BJ (cell line): ENCODE measurements around the gene SOX11. TPM values are rescaled to one million over a fixed set of nuclear protein-coding genes. Genes with fewer than 3 reads are reported as not detected.

Experiments
- CTCF ChIA-PET: fragments of 350-600 bp; formaldehyde crosslinking; extraction: SDS; loops from one replicate; lab custom pipeline; 2021; ENCODE audit warnings: antibody characterized with exemption, inconsistent platforms; lab: Yijun Ruan, JAX
- POLR2A ChIA-PET: fragments of 300-600 bp; sonication (Branson Sonifier 250); formaldehyde crosslinking; extraction: SDS; loops from one replicate; lab custom pipeline; 2021; ENCODE audit warnings: antibody characterized with exemption; lab: Charles Lee
- DNase-seq: peaks from one replicate; pipeline ENCODE4 v3.0.0-alpha.2; 2011; ENCODE audit warnings: low read depth
- H3K27me3 ChIP-seq: 2 replicates; pipeline ENCODE4 v1.6.0; 2011; ENCODE audit warnings: low read length; ENCODE audit not compliant: control insufficient read depth, insufficient read depth
- H3K36me3 ChIP-seq: 2 replicates; pipeline ENCODE4 v1.5.1; 2011; ENCODE audit warnings: low read length; ENCODE audit not compliant: control insufficient read depth, insufficient read depth
- H3K4me3 ChIP-seq: 2 replicates; pipeline ENCODE4 v1.5.1; 2011; ENCODE audit warnings: low read depth, mild to moderate bottlenecking, control low read depth, low read length
- CTCF ChIP-seq: IDR thresholded peaks from 2 replicates; pipeline ENCODE4 v1.5.1; 2011; ENCODE audit warnings: low read depth, mild to moderate bottlenecking, control low read depth, inconsistent platforms, low read length, moderate library complexity; ENCODE audit not compliant: insufficient read depth
- polyA plus RNA-seq: library from polyadenylated mRNA; depleted of rRNA; stranded (reverse); fragments of >200 nt; gene quantifications from 2 replicates; pipeline ENCODE4 v1.2.3, GENCODE V29; 2011

SOX11 gene
- polyA plus RNA-seq, 1 experiment: 0.40 TPM

GRCh38 chr2:5736886-5737285 lies 44.7 kb downstream of the SOX11 start:
- DNase-seq: no peak
- ChIA-PET POLR2A (no interaction called here), CTCF (interaction anchor here (0.6 to 1.2 kb wide), 2 partner anchors 11 to 126 kb away, joined by 3 to 5 read pairs; no protein-coding TSS in a partner anchor)
- Histone ChIP-seq H3K27me3 (no peaks in the 10 kb centered on the region), H3K4me3 (no peak overlapping the region), H3K36me3 (no peaks in the 10 kb centered on the region)
- no peak for TF ChIP-seq CTCF

GRCh38 chr2:5740053-5740452 lies 47.9 kb downstream of the SOX11 start:
- no peaks in the 10 kb centered on the region for H3K27me3 ChIP-seq
- ChIA-PET POLR2A (no interaction called here), CTCF (interaction anchor here (0.9 kb wide), 1 partner anchor 12 kb away, joined by 3 read pairs; no protein-coding TSS in a partner anchor)
- no peaks in the 10 kb centered on the region for H3K36me3 ChIP-seq
- H3K4me3 ChIP-seq: no peak overlapping the region
- TF ChIP-seq CTCF: no peak
- no peak for DNase-seq

GRCh38 chr2:5740817-5741216 lies 48.6 kb downstream of the SOX11 start:
- ChIA-PET CTCF (no interaction called here), POLR2A (no interaction called here)
- TF ChIP-seq CTCF: no peak
- DNase-seq: no peak
- H3K36me3 ChIP-seq: no peaks in the 10 kb centered on the region
- H3K27me3 ChIP-seq: no peaks in the 10 kb centered on the region
- no peak overlapping the region for H3K4me3 ChIP-seq

GRCh38 chr2:5741242-5741641 lies 49.1 kb downstream of the SOX11 start:
- Histone ChIP-seq H3K36me3 (no peaks in the 10 kb centered on the region), H3K27me3 (no peaks in the 10 kb centered on the region), H3K4me3 (no peak overlapping the region)
- ChIA-PET POLR2A (no interaction called here), CTCF (no interaction called here)
- no peak for TF ChIP-seq CTCF
- no peak for DNase-seq

- no peak for TF ChIP-seq CTCF
- DNase-seq: no peak
- no peaks in the 10 kb centered on the region for H3K36me3 ChIP-seq
- ChIA-PET POLR2A (no interaction called here), CTCF (no interaction called here)
- no peaks in the 10 kb centered on the region for H3K27me3 ChIP-seq
- no peak overlapping the region for H3K4me3 ChIP-seq
These were observed 49.9 kb downstream of the SOX11 start for GRCh38 chr2:5742126-5742525.
